K562 (cell line): ENCODE measurements around the gene CD34. TPM values are rescaled to one million over a fixed set of nuclear protein-coding genes. Genes with fewer than 3 reads are reported as not detected.

Experiments used
- ATAC-seq: fragments of 200-7000 bp; cut with Tn5 transposase; 3 replicates; pipeline ENCODE4 v1.9.1; 2020; ENCODE audit warnings: moderate library complexity
- Bru-seq: library from RNA; stranded (reverse); fragments of 400-500 nt; gene quantifications from one replicate; lab custom pipeline; 2021; lab: Mats Ljungman, UMichigan
- BruChase-seq, 2 experiments: library from RNA; stranded (reverse); fragments of 400-500 nt; gene quantifications; one replicate each; lab custom pipeline; 2021; lab: Mats Ljungman, UMichigan
- BruUV-seq: library from RNA; stranded (reverse); fragments of 400-500 nt; replicated peaks from 2 replicates; lab custom pipeline; 2021; lab: Mats Ljungman, UMichigan
- CTCF ChIA-PET: fragments of 300-600 bp; formaldehyde crosslinking; extraction: SDS; loops from one replicate; lab custom pipeline; 2021; ENCODE audit warnings: low intra/inter-chr PET ratio; lab: Yijun Ruan, JAX
- POLR2A ChIA-PET: fragments of 300-600, 350-650 bp; sonication (Branson Sonifier 250); formaldehyde crosslinking; extraction: SDS; loops from one replicate; lab custom pipeline; 2021; ENCODE audit warnings: antibody characterized with exemption, inconsistent platforms; lab: Yijun Ruan, JAX
- DNase-seq, 4 experiments: peaks; one replicate each; pipeline versions ENCODE4 v3.0.0 to v3.0.0-alpha.2; 2011 to 2018; ENCODE audit warnings: low spot score in 3 of 4, mixed read lengths in 3 of 4; ENCODE audit errors: extremely low read depth in 1 of 4
- FAIRE-seq: peaks from 2 replicates; lab custom pipeline; 2011; peaks lifted over from hg19 to GRCh38; lab: Jason Lieb, UNC
- H2AFZ ChIP-seq: 2 replicates; pipeline ENCODE4 v1.6.0; 2011; ENCODE audit warnings: low read depth, low read length, control low read depth, inconsistent platforms
- H3K27ac ChIP-seq: fragments of 200-600 bp; 3 replicates; pipeline ENCODE4 v1.8.0; 2011; ENCODE audit warnings: low read depth, mild to moderate bottlenecking, control low read depth, inconsistent platforms, low read length, moderate library complexity, mixed read lengths; ENCODE audit errors: extremely low read depth
- H3K27me3 ChIP-seq, 2 experiments: fragments of 300-600 bp in 1 of 2; 2 replicates in 1 of 2; 3 replicates in 1 of 2; pipeline versions ENCODE4 v1.6.0 to v1.8.0; 2011; ENCODE audit warnings: inconsistent platforms in 2 of 2, low read length in 2 of 2, mild to moderate bottlenecking in 1 of 2, mixed read lengths in 1 of 2, moderate library complexity in 1 of 2; ENCODE audit not compliant: control insufficient read depth in 2 of 2, insufficient read depth in 2 of 2
- H3K36me3 ChIP-seq: fragments of 300-600 bp; 3 replicates; pipeline ENCODE4 v1.8.0; 2011; ENCODE audit warnings: mild to moderate bottlenecking, low read length, inconsistent platforms; ENCODE audit not compliant: control insufficient read depth, insufficient read depth
- H3K4me1 ChIP-seq, 2 experiments: fragments of 200-600 bp in 1 of 2; replicated peaks in 1 of 2; 2 replicates in 1 of 2; 3 replicates in 1 of 2; pipeline versions ENCODE4 v1.5.1 to v1.8.0; 2011; ENCODE audit warnings: inconsistent platforms in 2 of 2, low read length in 2 of 2, mild to moderate bottlenecking in 1 of 2, mixed read lengths in 1 of 2, moderate library complexity in 1 of 2; ENCODE audit not compliant: control insufficient read depth in 2 of 2, insufficient read depth in 2 of 2
- H3K4me2 ChIP-seq: 2 replicates; pipeline ENCODE4 v1.6.1; 2011; ENCODE audit warnings: low read length, control low read depth, inconsistent platforms, mixed read lengths; ENCODE audit not compliant: insufficient read depth
- H3K4me3 ChIP-seq: fragments of 200-600 bp; sonication (generic), shearing (Covaris generic); 2 replicates; pipeline ENCODE4 v1.5.1; 2016; ENCODE audit warnings: control low read depth, inconsistent platforms
- H3K79me2 ChIP-seq: fragments of 200-600 bp; 3 replicates; pipeline ENCODE4 v1.8.0; 2011; ENCODE audit warnings: low read length, inconsistent platforms; ENCODE audit not compliant: control insufficient read depth, insufficient read depth
- H3K9ac ChIP-seq, 2 experiments: 2 replicates each; pipeline versions ENCODE4 v1.6.0 to v1.6.1; 2011; ENCODE audit warnings: low read depth in 2 of 2, low read length in 2 of 2, control low read depth in 1 of 2, inconsistent platforms in 1 of 2, mild to moderate bottlenecking in 1 of 2, mixed read lengths in 1 of 2; ENCODE audit not compliant: insufficient read depth in 1 of 2
- H3K9me1 ChIP-seq: one replicate; pipeline ENCODE4 v1.6.0; 2011; ENCODE audit warnings: inconsistent platforms, mild to moderate bottlenecking, low read length, moderate library complexity; ENCODE audit not compliant: control insufficient read depth, insufficient read depth
- H3K9me3 ChIP-seq: replicated peaks from 2 replicates; pipeline ENCODE4 v1.5.1; 2011; ENCODE audit warnings: low read depth, low read length, inconsistent platforms; ENCODE audit not compliant: control insufficient read depth, insufficient read depth
- H4K20me1 ChIP-seq: replicated peaks from 2 replicates; pipeline ENCODE4 v1.6.1; 2011; ENCODE audit warnings: low read length, inconsistent platforms, mixed read lengths; ENCODE audit not compliant: control insufficient read depth, insufficient read depth
- EWSR1 ChIP-seq: fragments of 450-650 bp; IDR thresholded peaks from 2 replicates; pipeline ENCODE4 v1.6.1; 2018; ENCODE audit warnings: borderline replicate concordance, mild to moderate bottlenecking, low read depth, moderate library complexity; ENCODE audit not compliant: partially characterized antibody
- HNRNPLL ChIP-seq: fragments of 200-400 bp; formaldehyde crosslinking; IDR thresholded peaks from 2 replicates; pipeline ENCODE4 v1.6.1; 2017; ENCODE audit warnings: low read length, low read depth, mild to moderate bottlenecking; ENCODE audit not compliant: poor library complexity, severe bottlenecking
- SMARCB1 ChIP-seq: IDR thresholded peaks from 2 replicates; pipeline ENCODE4 v1.6.1; 2011; ENCODE audit warnings: improper control_type of control experiment, low read depth; ENCODE audit not compliant: insufficient read length
- THAP12 ChIP-seq: fragments of 250-450 bp; sonication (Bioruptor Pico); IDR thresholded peaks from 2 replicates; pipeline ENCODE4 v1.9.0; 2021; ENCODE audit warnings: mild to moderate bottlenecking, inconsistent platforms
- ZBTB33 ChIP-seq: sonication (generic); formaldehyde crosslinking; IDR thresholded peaks from 2 replicates; pipeline ENCODE4 v1.8.1; 2023; ENCODE audit warnings: mild to moderate bottlenecking, missing genetic modification reagents
- ZNF449 ChIP-seq: fragments of 250-450 bp; sonication (Bioruptor Pico); IDR thresholded peaks from 2 replicates; pipeline ENCODE4 v1.8.0; 2022; ENCODE audit warnings: moderate library complexity, mild to moderate bottlenecking, inconsistent platforms
- WGBS: fragments of 100-300 bp; shearing (Covaris generic); methylation state at CpG from one replicate; pipeline ENCODE4 v1.1.6; 2016; ENCODE audit warnings: low coverage, mixed read lengths; ENCODE audit not compliant: insufficient coverage; ENCODE audit errors: missing lambda C conversion rate; 5-methylcytosine and 5-hydroxymethylcytosine counted together
- in situ Hi-C: fragments of 300-500 bp; cut with MboI; formaldehyde crosslinking; loops from 4 replicates; pipeline ENCODE4 v1.15.0; 2018; ENCODE audit warnings: inconsistent platforms, mixed read lengths
- intact Hi-C: fragments of 100-400 bp; cut with micrococcal nuclease; formaldehyde crosslinking; loops from 2 replicates; pipeline ENCODE4 v1.14.2; 2022
- long read RNA-seq, 3 experiments: library from polyadenylated mRNA in 2 of 3; library from RNA in 1 of 3; unstranded in 2 of 3; stranded (forward) in 1 of 3; transcript quantifications; one replicate each; pipeline ENCODE4 v2.0.0, GENCODE V29; 2019 to 2022
- polyA minus RNA-seq, 3 experiments: library from RNA; depleted of rRNA, polyadenylated mRNA; stranded (reverse); fragments of >200 nt; gene quantifications; 2 replicates each; pipeline ENCODE4 v1.2.3, GENCODE V29; 2011
- polyA plus RNA-seq, 8 experiments: library from polyadenylated mRNA; depleted of rRNA in 4 of 8; stranded (reverse) in 5 of 8; unstranded in 3 of 8; fragments of >200 nt; fragmentation: Nextera tagmentation in 2 of 8; fragmentation: Illumina TruSeq in 1 of 8; extraction: Ambion mirVana in 2 of 8; extraction: Trizol in 1 of 8; gene quantifications; 2 replicates each; pipeline versions ENCODE4 v1.2.1 to v1.2.3, GENCODE V29; 2011 to 2014; ENCODE audit warnings: inconsistent platforms in 1 of 8, missing spikeins in 1 of 8
- total RNA-seq, 7 experiments: library from RNA; depleted of rRNA in 6 of 7; stranded (reverse); fragments of >200 nt in 6 of 7; fragmentation: Illumina TruSeq in 2 of 7; extraction: Trizol in 2 of 7; gene quantifications; 2 replicates each; pipeline versions ENCODE4 v1.2.1 to v1.2.3, GENCODE V29; 2011 to 2021; ENCODE audit warnings: low replicate concordance in 1 of 7

Gene CD34
- total RNA-seq (2011; cell fraction: chromatin; rRNA removed; ENCODE audit: low replicate concordance) = not detected in 2 replicates
- not detected in 2 replicates for total RNA-seq (2011; cell fraction: nucleolus; rRNA removed)
- total RNA-seq (2011; cell fraction: nucleoplasm; rRNA removed) = not detected in 2 replicates
- not detected in 2 replicates for total RNA-seq (2014; rRNA removed)
- total RNA-seq (2014; rRNA removed; fragmentation: Illumina TruSeq; extraction: Trizol) = not detected in 2 replicates
- total RNA-seq (2015; rRNA removed; fragmentation: Illumina TruSeq; extraction: Trizol) = not detected in 2 replicates
- 0.13 TPM in 1 of 2 replicates, not detected in the other for total RNA-seq (2021)
- 0.03 TPM in 1 of 2 replicates, not detected in the other for polyA plus RNA-seq (2011; rRNA removed)
- polyA plus RNA-seq (2011; cell fraction: cytosol; rRNA removed) = not detected in 2 replicates
- not detected in 2 replicates for polyA plus RNA-seq (2011; cell fraction: nucleus; rRNA removed)
- not detected in 2 replicates for polyA plus RNA-seq (2012)
- polyA plus RNA-seq (2014; fragmentation: Illumina TruSeq; extraction: Trizol) = not detected in 2 replicates
- not detected for polyA plus RNA-seq (2014; fragmentation: Nextera tagmentation; extraction: Ambion mirVana)
- polyA plus RNA-seq (2014; rRNA removed) = not detected in 2 replicates
- polyA minus RNA-seq (2011; rRNA and poly(A)+ RNA removed) = 0.06 TPM in 1 of 2 replicates, not detected in the other
- polyA minus RNA-seq (2011; cell fraction: cytosol; rRNA and poly(A)+ RNA removed) = not detected in 2 replicates
- not detected in 2 replicates for polyA minus RNA-seq (2011; cell fraction: nucleus; rRNA and poly(A)+ RNA removed)
- Bru-seq, nascent RNA = percentile 4 among the genes with signal in this experiment
- BruChase-seq, experiment 1, labeled RNA remaining after a 2-hour chase = percentile 2 among the genes with signal in this experiment
- BruChase-seq, experiment 2, labeled RNA remaining after a 6-hour chase = not detected
- long read RNA-seq, experiment 1 = 0 reads
- long read RNA-seq, experiment 2 = 0 reads
- long read RNA-seq, experiment 3 = 0 reads

- DNase-seq (no peak), ATAC-seq (no peak), FAIRE-seq (no peak)
- H4K20me1 ChIP-seq = no peaks in the 10 kb centered on the region
- BruUV-seq = no TSS peak
- ChIA-PET POLR2A (interaction anchor here (0.6 to 1.2 kb wide), 4 partner anchors 12 to 191 kb away, joined by 3 to 4 read pairs (median 3); no protein-coding TSS in a partner anchor), CTCF (no interaction called here)
- no peak within 1 kb of the TSS; a peak in 1 of 4 replicates for H3K9ac ChIP-seq
- TF ChIP-seq SMARCB1 (no peak), ZBTB33 (CRISPR knock-in tag) (peak; percentile 93), ZNF449 (CRISPR knock-in tag) (no peak), HNRNPLL (no peak), EWSR1 (no peak), THAP12 (peak; percentile 48; the same call in 1 of the 2 replicates)
- WGBS = 64% methylated on average over 47 of the region's 56 CpGs
- no peak within 1 kb of the TSS for H3K27ac ChIP-seq
- in situ Hi-C loops (no loop called here), intact Hi-C loops (no loop called here)
- H3K36me3 ChIP-seq = no peaks in the 10 kb centered on the region
- H2AFZ ChIP-seq = 0 out of 2 replicates have a peak within 1 kb of the TSS, but pooled peaks have one; percentile 27
- no peaks in the 10 kb centered on the region for H3K9me1 ChIP-seq
- no peak within 1 kb of the TSS for H3K4me3 ChIP-seq
- no peak within 1 kb of the TSS for H3K4me2 ChIP-seq
- no peaks in the 10 kb centered on the region for H3K9me3 ChIP-seq
- H3K27me3 ChIP-seq = 0 out of 5 replicates have a peak, but pooled peaks cover 2 to 12% of the 10 kb centered on the region in 2 experiments
- H3K4me1 ChIP-seq = peaks cover 4 to 7% of the 10 kb centered on the region in 2 experiments; a peak in 3 of 5 replicates
- H3K79me2 ChIP-seq = no peaks in the 10 kb centered on the region
Observed at GRCh38 chr1:207910591-207911354, at the start of gene CD34. CD34 (minus strand) TSS chr1:207911125; CDS start chr1:207911080, 45 bp downstream.
